IgD-negative memory B cell (primary cell): ENCODE measurements around the gene LCN10. TPM values are rescaled to one million over a fixed set of nuclear protein-coding genes. Genes with fewer than 3 reads are reported as not detected.
"Not testable (repeated sequence)": the region's sequence is repeated elsewhere in the genome, so short reads cannot be mapped to it uniquely, and the experiment has no call there.

Experiments used
- H3K27ac Mint-ChIP-seq, 3 donors: one replicate each; pipeline ENCODE4 v1.8.0; 2020 to 2022; ENCODE audit warnings: mild to moderate bottlenecking in 3 of 3, mixed read lengths in 3 of 3, moderate library complexity in 1 of 3
- H3K27me3 Mint-ChIP-seq: one replicate; pipeline ENCODE4 v1.8.0; 2021; ENCODE audit warnings: mixed read lengths
- H3K36me3 Mint-ChIP-seq: one replicate; pipeline ENCODE4 v1.8.0; 2020; ENCODE audit warnings: mild to moderate bottlenecking, mixed read lengths
- H3K4me1 Mint-ChIP-seq, 3 donors: one replicate each; pipeline ENCODE4 v1.8.0; 2020 to 2022; ENCODE audit warnings: mixed read lengths in 3 of 3, mild to moderate bottlenecking in 1 of 3
- H3K4me3 Mint-ChIP-seq, 4 donors: one replicate each; pipeline ENCODE4 v1.8.0; 2020 to 2022; ENCODE audit warnings: mild to moderate bottlenecking in 4 of 4, mixed read lengths in 4 of 4, moderate library complexity in 3 of 4
- H3K9me3 Mint-ChIP-seq, 3 donors: one replicate each; pipeline ENCODE4 v1.8.0; 2020 to 2021; ENCODE audit warnings: mixed read lengths in 3 of 3, mild to moderate bottlenecking in 1 of 3
- polyA plus RNA-seq: library from polyadenylated mRNA; unstranded; fragments of 300-500 nt; fragmentation: Illumina TruSeq; gene quantifications from one replicate; pipeline ENCODE4 v1.2.3, GENCODE V29; 2021

The LCN10 gene
- polyA plus RNA-seq, 1 donor from 2014 or later = 68.0 TPM

- peaks cover 0 to 11% (median 5%) of the 10 kb centered on the region in 3 donors for H3K4me1 Mint-ChIP-seq
- no peaks in the 10 kb centered on the region for H3K36me3 Mint-ChIP-seq
- peak overlapping the region in 1 of 4 donors; percentile 31 for H3K4me3 Mint-ChIP-seq
- H3K9me3 Mint-ChIP-seq = no peaks in the 10 kb centered on the region
- H3K27me3 Mint-ChIP-seq = peaks cover 12% of the 10 kb centered on the region
- H3K27ac Mint-ChIP-seq = no peak overlapping the region
Measured at GRCh38 chr9:136718345-136719194, 24.2 kb downstream of the LCN10 start.

GRCh38 chr9:136717399-136717798, 25.3 kb downstream of the LCN10 start:
- Mint-ChIP-seq H3K27ac (no peak overlapping the region), H3K9me3 (no peaks in the 10 kb centered on the region), H3K4me1 (peaks cover 0 to 10% (median 5%) of the 10 kb centered on the region in 3 donors), H3K4me3 (no peak overlapping the region), H3K27me3 (peaks cover 12% of the 10 kb centered on the region), H3K36me3 (no peaks in the 10 kb centered on the region)

GRCh38 chr9:136714893-136715274, 27.9 kb downstream of the LCN10 start:
- Mint-ChIP-seq H3K27ac (no peak overlapping the region), H3K27me3 (peaks cover 30% of the 10 kb centered on the region), H3K9me3 (no peaks in the 10 kb centered on the region), H3K4me1 (peaks cover 0 to 8% (median 7%) of the 10 kb centered on the region in 3 donors), H3K36me3 (no peaks in the 10 kb centered on the region), H3K4me3 (no peak overlapping the region)

- H3K4me1 Mint-ChIP-seq = peaks cover 0 to 8% (median 6%) of the 10 kb centered on the region in 3 donors
- no peak overlapping the region for H3K27ac Mint-ChIP-seq
- H3K9me3 Mint-ChIP-seq = no peaks in the 10 kb centered on the region
- peak overlapping the region in 1 of 4 donors; percentile 52 for H3K4me3 Mint-ChIP-seq
- H3K27me3 Mint-ChIP-seq = peaks cover 31% of the 10 kb centered on the region
- no peaks in the 10 kb centered on the region for H3K36me3 Mint-ChIP-seq
Measured at GRCh38 chr9:136714096-136714892, 28.4 kb downstream of the LCN10 start.

GRCh38 chr9:136713550-136713949, 29.2 kb downstream of the LCN10 start:
- no peaks in the 10 kb centered on the region for H3K9me3 Mint-ChIP-seq
- peaks cover 0 to 7% (median 2%) of the 10 kb centered on the region in 3 donors for H3K4me1 Mint-ChIP-seq
- no peak overlapping the region for H3K27ac Mint-ChIP-seq
- peaks cover 31% of the 10 kb centered on the region for H3K27me3 Mint-ChIP-seq
- H3K4me3 Mint-ChIP-seq = peak overlapping the region in 1 of 4 donors; percentile 33
- no peaks in the 10 kb centered on the region for H3K36me3 Mint-ChIP-seq

GRCh38 chr9:136712690-136713544, 29.8 kb downstream of the LCN10 start:
- H3K27ac Mint-ChIP-seq = no peak overlapping the region
- H3K9me3 Mint-ChIP-seq = no peaks in the 10 kb centered on the region
- H3K4me1 Mint-ChIP-seq = peaks cover 0 to 5% (median 0%) of the 10 kb centered on the region in 3 donors
- peak overlapping the region in 1 of 4 donors; percentile 33 for H3K4me3 Mint-ChIP-seq
- H3K27me3 Mint-ChIP-seq = peaks cover 31% of the 10 kb centered on the region
- no peaks in the 10 kb centered on the region for H3K36me3 Mint-ChIP-seq

- Mint-ChIP-seq H3K27me3 (peaks cover 31% of the 10 kb centered on the region), H3K4me3 (peak within 1 kb of the TSS; percentile 61 to 91 (median 76)), H3K27ac (peak within 1 kb of the TSS in 1 of 3 donors; percentile 21), H3K36me3 (no peaks in the 10 kb centered on the region), H3K4me1 (peaks cover 0 to 5% (median 0%) of the 10 kb centered on the region in 3 donors), H3K9me3 (no peaks in the 10 kb centered on the region)
Measured at GRCh38 chr9:136711751-136712689, 30.7 kb downstream of the LCN10 start, which contains the start of gene DIPK1B. Gene DIPK1B (plus strand): TSS chr9:136712572. CDS start chr9:136712666, 94 bp downstream.

GRCh38 chr9:136711219-136711648, 31.5 kb downstream of the LCN10 start:
- peak overlapping the region in 1 of 3 donors; percentile 21 for H3K27ac Mint-ChIP-seq
- not testable (repeated sequence) for H3K9me3 Mint-ChIP-seq, H3K4me1 Mint-ChIP-seq, H3K36me3 Mint-ChIP-seq
- peaks cover 31% of the 10 kb centered on the region for H3K27me3 Mint-ChIP-seq
- H3K4me3 Mint-ChIP-seq = peak overlapping the region; percentile 16 to 91 (median 76)

GRCh38 chr9:136710543-136710942, 32.2 kb downstream of the LCN10 start:
- Mint-ChIP-seq H3K27ac (peak overlapping the region in 1 of 3 donors; percentile 26), H3K4me3 (peak overlapping the region in 3 of 4 donors; percentile 66 to 91 (median 78)), H3K36me3 (no peaks in the 10 kb centered on the region), H3K9me3 (no peaks in the 10 kb centered on the region), H3K4me1 (peaks cover 0 to 5% (median 0%) of the 10 kb centered on the region in 3 donors), H3K27me3 (peaks cover 27% of the 10 kb centered on the region)

GRCh38 chr9:136709454-136710109, 33.2 kb downstream of the LCN10 start:
- Mint-ChIP-seq H3K4me3 (no peak overlapping the region), H3K36me3 (no peaks in the 10 kb centered on the region)

GRCh38 chr9:136707849-136708517, 34.8 kb downstream of the LCN10 start:
- no peaks in the 10 kb centered on the region for H3K36me3 Mint-ChIP-seq
- H3K4me1 Mint-ChIP-seq = peaks cover 0 to 7% (median 7%) of the 10 kb centered on the region in 3 donors
- no peak overlapping the region for H3K27ac Mint-ChIP-seq
- peak overlapping the region in 1 of 4 donors; percentile 60 for H3K4me3 Mint-ChIP-seq
- no peaks in the 10 kb centered on the region for H3K9me3 Mint-ChIP-seq
- H3K27me3 Mint-ChIP-seq = peaks cover 23% of the 10 kb centered on the region

More at GRCh38 chr9:136709454-136710109, 33.2 kb downstream of the LCN10 start:
- peaks cover 27% of the 10 kb centered on the region for H3K27me3 Mint-ChIP-seq
- no peak overlapping the region for H3K27ac Mint-ChIP-seq
- peaks cover 0 to 8% (median 0%) of the 10 kb centered on the region in 3 donors for H3K4me1 Mint-ChIP-seq
- no peaks in the 10 kb centered on the region for H3K9me3 Mint-ChIP-seq

- Mint-ChIP-seq H3K9me3 (no peaks in the 10 kb centered on the region), H3K27me3 (peaks cover 23% of the 10 kb centered on the region), H3K4me3 (no peak overlapping the region), H3K4me1 (peaks cover 0 to 8% (median 7%) of the 10 kb centered on the region in 3 donors), H3K36me3 (no peaks in the 10 kb centered on the region), H3K27ac (no peak overlapping the region)
Measured at GRCh38 chr9:136707011-136707410, 35.7 kb downstream of the LCN10 start.
